Ovary (tissue), 9 donors: Measurements from ENCODE around the gene PTGS1. TPM values are rescaled to one million over a fixed set of nuclear protein-coding genes. Genes with fewer than 3 reads are reported as not detected.

Experiments
- DNase-seq, 5 donors: peaks; one replicate each; pipeline ENCODE4 v3.0.0-alpha.2; 2019 to 2020
- H3K27ac ChIP-seq, 2 donors: fragments of 200-600 bp; one replicate each; pipeline versions ENCODE4 v1.5.1 to v1.8.0; 2019 to 2022
- H3K27me3 ChIP-seq: fragments of 200-600 bp; one replicate; pipeline ENCODE4 v1.8.0; 2022
- H3K36me3 ChIP-seq: fragments of 200-600 bp; sonication (generic); one replicate; pipeline ENCODE4 v1.5.1; 2019
- H3K4me1 ChIP-seq: one replicate; pipeline ENCODE4 v1.8.1; 2013; ENCODE audit warnings: mild to moderate bottlenecking, moderate library complexity; ENCODE audit not compliant: insufficient read depth
- H3K4me3 ChIP-seq: fragments of 200-600 bp; sonication (generic); one replicate; pipeline ENCODE4 v1.5.1; 2017
- H3K9me3 ChIP-seq, 2 donors: fragments of 200-600 bp in 1 of 2; sonication (generic) in 1 of 2; one replicate each; pipeline versions ENCODE4 v1.5.1 to v1.8.1; 2013 to 2019; ENCODE audit warnings: mild to moderate bottlenecking in 1 of 2, moderate library complexity in 1 of 2
- CTCF ChIP-seq, 3 donors: fragments of 450-650 bp in 2 of 3; fragments of 200-600 bp in 1 of 3; IDR thresholded peaks; one replicate each; pipeline versions ENCODE4 v1.5.1 to v1.8.0; 2016 to 2022; ENCODE audit warnings: antibody characterized with exemption in 3 of 3, mild to moderate bottlenecking in 1 of 3
- EP300 ChIP-seq: sonication (generic); formaldehyde crosslinking; IDR thresholded peaks from one replicate; pipeline ENCODE4 v1.6.1; 2017; ENCODE audit warnings: antibody characterized with exemption
- POLR2A ChIP-seq: fragments of 450-650 bp; IDR thresholded peaks from one replicate; pipeline ENCODE4 v1.6.1; 2017; ENCODE audit warnings: antibody characterized with exemption, mild to moderate bottlenecking, moderate library complexity
- WGBS, 3 donors: extraction: QIAGEN DNeasy Blood & Tissue Kit in 1 of 3; methylation state at CpG; one replicate each; pipeline versions ENCODE4 v1.1.5 to v1.1.7; 2013 to 2017; 5-methylcytosine and 5-hydroxymethylcytosine counted together
- intact Hi-C, 4 donors: fragments of 100-400 bp; cut with DNase I; formaldehyde crosslinking; loops; one replicate each; pipeline versions ENCODE4 v1.11.0 to v1.15.1; 2022 to 2023
- polyA plus RNA-seq, 2 donors: library from polyadenylated mRNA; stranded (reverse); fragments of 200-250 nt in 1 of 2; fragments of 350-450 nt in 1 of 2; fragmentation: Illumina TruSeq in 1 of 2; extraction: RNeasy Lipid Tissue Mini Kit (QIAGEN cat#74804) in 1 of 2; gene quantifications; one replicate each; pipeline ENCODE4 v1.2.3, GENCODE V29; 2013 to 2014
- total RNA-seq, 7 donors: library from RNA; depleted of rRNA in 2 of 7; stranded (reverse); fragments of >200 nt in 2 of 7; fragmentation: NEBNext Ultra II Directional in 3 of 7; extraction: Animal tissue kit (Norgen Biotek cat#: 25700) in 3 of 7; gene quantifications; one replicate each; pipeline versions ENCODE4 v1.1.0 to v1.2.4, GENCODE V29; 2016 to 2023
- donor health status: DM: no; HTN: no; CAD: no; lungs with moderate emphysema.
- donor health status: DM: no; HTN: no; CAD: no.
- donor health status: Bipolar disorder and iron deficiency.
- donor health status: DM: yes; HTN: yes; CAD: no.
- donor health status: DM: no; HTN: no; CAD: no.
- donor health status: DM: yes; HTN: yes; CAD: no.

The PTGS1 gene
- total and polyA plus RNA-seq, 9 donors: 0.90 to 37.1 (median 7.0) TPM

GRCh38 chr9:122389195-122389594 lies 18.4 kb downstream of the PTGS1 start:
- no peak overlapping the region for H3K27ac ChIP-seq
- DNase-seq: no peak
- intact Hi-C loops: no loop called here
- TF ChIP-seq CTCF (IDR thresholded peaks at IDR 0.05) (no peak), POLR2A (no peak), EP300 (no peak)
- no peaks in the 10 kb centered on the region for H3K36me3 ChIP-seq
- no peak overlapping the region for H3K4me3 ChIP-seq
- no peaks in the 10 kb centered on the region for H3K27me3 ChIP-seq
- no peaks in the 10 kb centered on the region for H3K9me3 ChIP-seq
- H3K4me1 ChIP-seq: no peaks in the 10 kb centered on the region
- WGBS, 3 donors: 92 to 95% (median 92%) methylated on average over 5 of the region's 5 CpGs

GRCh38 chr9:122389799-122390481 lies 19.1 kb downstream of the PTGS1 start:
- H3K27me3 ChIP-seq: no peaks in the 10 kb centered on the region
- TF ChIP-seq CTCF (IDR thresholded peaks at IDR 0.05) (no peak), EP300 (no peak), POLR2A (no peak)
- DNase-seq: no peak
- intact Hi-C loops: no loop called here
- 56 to 69% (median 63%) methylated on average over 11 of the region's 11 CpGs for WGBS, 3 donors
- H3K9me3 ChIP-seq: no peaks in the 10 kb centered on the region
- H3K36me3 ChIP-seq: no peaks in the 10 kb centered on the region
- no peaks in the 10 kb centered on the region for H3K4me1 ChIP-seq
- no peak overlapping the region for H3K27ac ChIP-seq
- no peak overlapping the region for H3K4me3 ChIP-seq

- Histone ChIP-seq H3K27me3 (no peaks in the 10 kb centered on the region), H3K9me3 (no peaks in the 10 kb centered on the region), H3K36me3 (no peaks in the 10 kb centered on the region), H3K4me1 (no peaks in the 10 kb centered on the region), H3K4me3 (no peak overlapping the region), H3K27ac (no peak overlapping the region)
- no peak for TF ChIP-seq CTCF (IDR thresholded peaks at IDR 0.05)
- TF ChIP-seq EP300: no peak
- no peak for TF ChIP-seq POLR2A
- DNase-seq: no peak
- WGBS, 3 donors: 89 to 96% (median 93%) methylated on average over 9 of the region's 9 CpGs
- intact Hi-C loops: no loop called here
These were observed 21.5 kb downstream of the PTGS1 start for GRCh38 chr9:122392284-122392683.

GRCh38 chr9:122392714-122393113 lies 21.9 kb downstream of the PTGS1 start:
- intact Hi-C loops: no loop called here
- no peak for DNase-seq
- Histone ChIP-seq H3K27me3 (no peaks in the 10 kb centered on the region), H3K9me3 (no peaks in the 10 kb centered on the region), H3K4me3 (no peak overlapping the region), H3K27ac (no peak overlapping the region), H3K4me1 (no peaks in the 10 kb centered on the region), H3K36me3 (no peaks in the 10 kb centered on the region)
- 60 to 71% (median 69%) methylated on average over 2 of the region's 2 CpGs for WGBS, 3 donors
- TF ChIP-seq CTCF (IDR thresholded peaks at IDR 0.05) (no peak), EP300 (no peak), POLR2A (no peak)
